ENCODE data around the gene SNORC. TPM values are rescaled to one million over a fixed set of nuclear protein-coding genes. Genes with fewer than 3 reads are reported as not detected.

Gene SNORC
- total and polyA plus RNA-seq, 10 of the 15 experiments (the other 5 are each of a cell fraction or from before 2014, with no cell fraction given) = 0.04 to 0.74 (median 0.45) TPM; not detected in 4

- WGBS (ENCODE audit: insufficient coverage, insufficient replicate concordance, low lambda C conversion rate, missing lambda C conversion rate) = 98% methylated on average over 4 of the region's 4 CpGs
- no TSS peak for BruUV-seq (replicated peaks)
- TF ChIP-seq LARP7 (IDR thresholded peaks at IDR 0.05) (no peak), BACH1 (IDR thresholded peaks at IDR 0.05; ENCODE audit: borderline replicate concordance) (no peak), TBL1XR1 (IDR thresholded peaks at IDR 0.05; ENCODE audit: low read depth, low read length) (no peak), STAT1 (conservative IDR thresholded peaks at IDR 0.05) (no peak), MXI1 (IDR thresholded peaks at IDR 0.05; ENCODE audit: low read depth, low read length) (no peak)
- TF ChIP-seq, protein P1, sequence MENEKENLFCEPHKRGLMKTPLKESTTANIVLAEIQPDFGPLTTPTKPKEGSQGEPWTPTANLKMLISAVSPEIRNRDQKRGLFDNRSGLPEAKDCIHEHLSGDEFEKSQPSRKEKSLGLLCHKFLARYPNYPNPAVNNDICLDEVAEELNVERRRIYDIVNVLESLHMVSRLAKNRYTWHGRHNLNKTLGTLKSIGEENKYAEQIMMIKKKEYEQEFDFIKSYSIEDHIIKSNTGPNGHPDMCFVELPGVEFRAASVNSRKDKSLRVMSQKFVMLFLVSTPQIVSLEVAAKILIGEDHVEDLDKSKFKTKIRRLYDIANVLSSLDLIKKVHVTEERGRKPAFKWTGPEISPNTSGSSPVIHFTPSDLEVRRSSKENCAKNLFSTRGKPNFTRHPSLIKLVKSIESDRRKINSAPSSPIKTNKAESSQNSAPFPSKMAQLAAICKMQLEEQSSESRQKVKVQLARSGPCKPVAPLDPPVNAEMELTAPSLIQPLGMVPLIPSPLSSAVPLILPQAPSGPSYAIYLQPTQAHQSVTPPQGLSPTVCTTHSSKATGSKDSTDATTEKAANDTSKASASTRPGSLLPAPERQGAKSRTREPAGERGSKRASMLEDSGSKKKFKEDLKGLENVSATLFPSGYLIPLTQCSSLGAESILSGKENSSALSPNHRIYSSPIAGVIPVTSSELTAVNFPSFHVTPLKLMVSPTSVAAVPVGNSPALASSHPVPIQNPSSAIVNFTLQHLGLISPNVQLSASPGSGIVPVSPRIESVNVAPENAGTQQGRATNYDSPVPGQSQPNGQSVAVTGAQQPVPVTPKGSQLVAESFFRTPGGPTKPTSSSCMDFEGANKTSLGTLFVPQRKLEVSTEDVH (IDR thresholded peaks at IDR 0.05; ENCODE audit: low read depth, partially characterized antibody) = no peak
- H4K20me1 ChIP-seq (ENCODE audit: control insufficient read depth, insufficient read depth) = no peaks in the 10 kb centered on the region
- H3K4me1 ChIP-seq (ENCODE audit: control insufficient read depth, insufficient read depth, low read length) = no peaks in the 10 kb centered on the region
- ChIA-PET POLR2A (no interaction called here), RAD21 (ENCODE audit: unreplicated experiment) (no interaction called here), CTCF (interaction anchor here (1.0 to 2.9 kb wide), 4 partner anchors 126 to 195 kb away, joined by 3 to 7 read pairs (median 5); no protein-coding TSS in a partner anchor), SMC1A (ENCODE audit: uncharacterized antibody, unreplicated experiment) (interaction anchor here (0.9 to 2.0 kb wide), 3 partner anchors 40 to 194 kb away, joined by 3 to 4 read pairs (median 4); no protein-coding TSS in a partner anchor)
- no peak for DNase-seq (ENCODE audit: low read depth, low spot score)
- FAIRE-seq = no peak
- no peak overlapping the region for H3K9ac ChIP-seq (ENCODE audit: control insufficient read depth, insufficient read depth, low read length)
- H3K27me3 ChIP-seq (replicated peaks in 1 of 2; ENCODE audit: control insufficient read depth in 2 of 2, insufficient read depth in 2 of 2, low read length in 1 of 2) = no peaks in the 10 kb centered on the region
- H3K27ac ChIP-seq (ENCODE audit: control insufficient read depth, insufficient read depth) = no peak overlapping the region
- no peaks in the 10 kb centered on the region for H3K9me3 ChIP-seq (replicated peaks; ENCODE audit: control insufficient read depth, insufficient read depth, low read length)
- H3K36me3 ChIP-seq (ENCODE audit: control insufficient read depth in 2 of 2, insufficient read depth in 2 of 2, low read length in 1 of 2) = peaks cover 6 to 17% of the 10 kb centered on the region in 2 experiments; a peak in 3 of 4 replicates
- no peaks in the 10 kb centered on the region for H3K79me2 ChIP-seq (ENCODE audit: control insufficient read depth, insufficient read depth, low read length)
- H2AFZ ChIP-seq (ENCODE audit: control insufficient read depth, low read depth, low read length) = no peak overlapping the region
- no peak overlapping the region for H3K4me2 ChIP-seq (ENCODE audit: control insufficient read depth, insufficient read depth)
- no peak for ATAC-seq
- no peak overlapping the region for H3K4me3 ChIP-seq
- in situ Hi-C loops (cut with MboI) = no loop called here
- intact Hi-C loops (cut with micrococcal nuclease; ENCODE audit: unreplicated experiment) = no loop called here
Observed at GRCh38 chr2:232859385-232859916, 10.6 kb upstream of the SNORC start.

All from GM12878 (cell line).